WI38 (cell line): ENCODE results near the gene CACNA2D3.

Source experiments
- H3K4me3 ChIP-seq: 2 replicates; pipeline ENCODE4 v1.5.1; 2011; ENCODE audit warnings: low read depth, mild to moderate bottlenecking, control low read depth, low read length
- TF ChIP-seq, protein P1 (sequence below): IDR thresholded peaks from 2 replicates; pipeline ENCODE4 v1.5.1; 2012; ENCODE audit warnings: low read depth, mild to moderate bottlenecking, control low read depth, low read length

CACNA2D3 gene

GRCh38 chr3:54213907-54214306, 91.6 kb downstream of the CACNA2D3 start:
- TF ChIP-seq, protein P1, sequence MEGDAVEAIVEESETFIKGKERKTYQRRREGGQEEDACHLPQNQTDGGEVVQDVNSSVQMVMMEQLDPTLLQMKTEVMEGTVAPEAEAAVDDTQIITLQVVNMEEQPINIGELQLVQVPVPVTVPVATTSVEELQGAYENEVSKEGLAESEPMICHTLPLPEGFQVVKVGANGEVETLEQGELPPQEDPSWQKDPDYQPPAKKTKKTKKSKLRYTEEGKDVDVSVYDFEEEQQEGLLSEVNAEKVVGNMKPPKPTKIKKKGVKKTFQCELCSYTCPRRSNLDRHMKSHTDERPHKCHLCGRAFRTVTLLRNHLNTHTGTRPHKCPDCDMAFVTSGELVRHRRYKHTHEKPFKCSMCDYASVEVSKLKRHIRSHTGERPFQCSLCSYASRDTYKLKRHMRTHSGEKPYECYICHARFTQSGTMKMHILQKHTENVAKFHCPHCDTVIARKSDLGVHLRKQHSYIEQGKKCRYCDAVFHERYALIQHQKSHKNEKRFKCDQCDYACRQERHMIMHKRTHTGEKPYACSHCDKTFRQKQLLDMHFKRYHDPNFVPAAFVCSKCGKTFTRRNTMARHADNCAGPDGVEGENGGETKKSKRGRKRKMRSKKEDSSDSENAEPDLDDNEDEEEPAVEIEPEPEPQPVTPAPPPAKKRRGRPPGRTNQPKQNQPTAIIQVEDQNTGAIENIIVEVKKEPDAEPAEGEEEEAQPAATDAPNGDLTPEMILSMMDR = no peak
- no peak overlapping the region for H3K4me3 ChIP-seq

- TF ChIP-seq, protein P1 = no peak
- H3K4me3 ChIP-seq = no peak overlapping the region
Measured at GRCh38 chr3:54214845-54215244, 92.5 kb downstream of the CACNA2D3 start.

GRCh38 chr3:54215521-54215920, 93.2 kb downstream of the CACNA2D3 start:
- TF ChIP-seq, protein P1 = no peak
- H3K4me3 ChIP-seq = no peak overlapping the region

DNA sequence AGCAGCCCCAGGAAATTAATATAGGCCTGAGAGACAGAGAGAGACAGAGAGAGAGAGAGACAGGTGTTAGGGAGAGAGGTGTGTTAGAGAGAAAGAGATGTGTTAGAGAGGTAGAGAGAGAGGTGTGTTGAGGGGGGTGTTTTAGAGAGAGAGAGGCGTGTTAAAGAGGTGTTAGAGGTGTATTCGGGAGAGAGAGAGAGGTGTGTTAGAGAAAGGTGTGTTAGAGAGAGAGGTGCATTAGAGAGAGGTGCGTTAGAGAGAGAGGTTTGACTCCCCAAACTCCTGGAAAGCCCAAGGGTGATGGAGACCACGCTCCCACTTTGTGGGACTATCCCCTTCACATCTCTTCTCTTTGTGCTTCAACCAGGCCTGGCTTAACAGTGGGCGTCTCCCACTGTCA, 95.5 kb downstream of the CACNA2D3 start:
- TF ChIP-seq, protein P1 = no peak
- no peak overlapping the region for H3K4me3 ChIP-seq

DNA sequence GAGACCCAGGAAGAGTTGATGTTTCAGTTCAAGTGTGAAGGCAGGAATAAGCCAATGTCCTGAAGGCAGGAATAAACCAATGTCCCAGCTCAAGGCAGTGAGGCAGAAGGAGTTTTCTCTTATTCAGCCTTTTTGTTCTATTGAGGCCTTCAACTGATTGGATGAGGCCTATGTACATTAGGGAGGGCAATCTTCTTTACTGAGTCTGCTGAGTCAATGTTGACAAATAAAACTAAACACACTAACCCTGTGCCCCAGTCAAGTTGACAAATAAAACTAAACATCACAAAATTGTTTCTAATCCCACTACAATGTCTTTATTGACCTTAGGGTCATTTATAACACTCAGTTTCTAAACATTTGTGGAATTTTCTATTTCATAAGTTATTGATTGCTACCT, 100.0 kb downstream of the CACNA2D3 start:
- no peak overlapping the region for H3K4me3 ChIP-seq
- TF ChIP-seq, protein P1 = no peak

DNA sequence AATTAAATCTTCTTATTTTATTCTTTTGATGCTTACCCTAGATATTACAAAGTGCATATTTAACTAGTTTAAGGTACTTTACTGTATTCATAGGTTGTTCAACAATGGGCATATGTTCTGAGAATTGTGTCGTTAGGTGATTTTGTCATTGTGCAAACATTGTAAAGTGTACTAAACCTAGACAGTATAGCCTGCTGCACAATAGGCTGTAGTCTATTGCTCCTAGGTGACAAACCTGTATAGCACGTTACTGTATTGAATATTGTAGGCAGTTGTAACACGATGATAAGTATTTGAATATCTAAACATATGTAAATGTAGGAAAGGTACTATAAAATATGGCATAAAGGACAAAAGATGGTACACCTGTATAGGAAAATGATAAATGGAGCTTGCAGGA, 100.7 kb downstream of the CACNA2D3 start:
- TF ChIP-seq, protein P1 = no peak
- no peak overlapping the region for H3K4me3 ChIP-seq

GRCh38 chr3:54225841-54226528, 103.6 kb downstream of the CACNA2D3 start:
- TF ChIP-seq, protein P1 = no peak
- no peak overlapping the region for H3K4me3 ChIP-seq
